ENCODE results near the gene OR6C76.

Gene OR6C76

GRCh38 chr12:55425954-55426353 is at the start of gene OR6C76:
TSS of gene OR6C76 (plus strand) at chr12:55426254. CDS start at chr12:55426254, 0 bp downstream.
- Histone ChIP-seq H3K36me3 (ENCODE audit: insufficient read depth, low read length) (no peaks in the 10 kb centered on the region), H3K27me3 (ENCODE audit: insufficient read depth, low read length) (no peaks in the 10 kb centered on the region), H3K4me3 (ENCODE audit: low read depth, low read length, poor library complexity, severe bottlenecking) (no peak within 1 kb of the TSS), H3K4me2 (ENCODE audit: low read length) (no peak within 1 kb of the TSS), H3K4me1 (ENCODE audit: insufficient read depth, low read length, severe bottlenecking) (no peaks in the 10 kb centered on the region), H2AFZ (ENCODE audit: low read length) (no peak within 1 kb of the TSS), H3K27ac (ENCODE audit: low read depth, low read length, poor library complexity, severe bottlenecking) (no peak within 1 kb of the TSS), H3K9me3 (ENCODE audit: low read length) (no peaks in the 10 kb centered on the region), H4K20me1 (ENCODE audit: insufficient read depth, low read length) (no peaks in the 10 kb centered on the region), H3F3A (ENCODE audit: insufficient read depth, low read length) (no peaks in the 10 kb centered on the region), H3K79me2 (ENCODE audit: insufficient read depth, low read length) (no peaks in the 10 kb centered on the region), H3K9ac (ENCODE audit: low read length) (no peak within 1 kb of the TSS), H3K9me2 (ENCODE audit: low read depth, low read length) (no peaks in the 10 kb centered on the region)
- TF ChIP-seq EZH2 (IDR thresholded peaks at IDR 0.05; ENCODE audit: borderline replicate concordance, low read length) (no peak), CTCF (IDR thresholded peaks at IDR 0.05; ENCODE audit: low read length) (no peak)

GRCh38 chr12:55385891-55386290 is 40.2 kb upstream of the OR6C76 start:
- Histone ChIP-seq H3K4me2 (ENCODE audit: low read length) (no peak overlapping the region), H3K27me3 (ENCODE audit: insufficient read depth, low read length) (no peaks in the 10 kb centered on the region), H3K27ac (ENCODE audit: low read depth, low read length, poor library complexity, severe bottlenecking) (no peak overlapping the region), H3K9me3 (ENCODE audit: low read length) (no peaks in the 10 kb centered on the region), H2AFZ (ENCODE audit: low read length) (no peak overlapping the region), H3K4me3 (ENCODE audit: low read depth, low read length, poor library complexity, severe bottlenecking) (no peak overlapping the region), H4K20me1 (ENCODE audit: insufficient read depth, low read length) (no peaks in the 10 kb centered on the region), H3K4me1 (ENCODE audit: insufficient read depth, low read length, severe bottlenecking) (no peaks in the 10 kb centered on the region), H3K36me3 (ENCODE audit: insufficient read depth, low read length) (no peaks in the 10 kb centered on the region), H3K79me2 (ENCODE audit: insufficient read depth, low read length) (no peaks in the 10 kb centered on the region), H3K9ac (ENCODE audit: low read length) (no peak overlapping the region), H3F3A (ENCODE audit: insufficient read depth, low read length) (no peaks in the 10 kb centered on the region), H3K9me2 (ENCODE audit: low read depth, low read length) (no peaks in the 10 kb centered on the region)
- TF ChIP-seq CTCF (IDR thresholded peaks at IDR 0.05; ENCODE audit: low read length) (no peak), EZH2 (IDR thresholded peaks at IDR 0.05; ENCODE audit: borderline replicate concordance, low read length) (no peak)

- Histone ChIP-seq H3F3A (ENCODE audit: insufficient read depth, low read length) (no peaks in the 10 kb centered on the region), H2AFZ (ENCODE audit: low read length) (no peak overlapping the region), H3K4me1 (ENCODE audit: insufficient read depth, low read length, severe bottlenecking) (no peaks in the 10 kb centered on the region)
These were observed 33.8 kb upstream of the OR6C76 start for GRCh38 chr12:55392032-55392795.

More at GRCh38 chr12:55392032-55392795, 33.8 kb upstream of the OR6C76 start:
- Histone ChIP-seq H3K9ac (ENCODE audit: low read length) (no peak overlapping the region), H3K79me2 (ENCODE audit: insufficient read depth, low read length) (no peaks in the 10 kb centered on the region), H3K4me3 (ENCODE audit: low read depth, low read length, poor library complexity, severe bottlenecking) (no peak overlapping the region), H3K9me2 (ENCODE audit: low read depth, low read length) (no peaks in the 10 kb centered on the region), H3K27ac (ENCODE audit: low read depth, low read length, poor library complexity, severe bottlenecking) (no peak overlapping the region), H3K4me2 (ENCODE audit: low read length) (no peak overlapping the region), H3K9me3 (ENCODE audit: low read length) (no peaks in the 10 kb centered on the region), H4K20me1 (ENCODE audit: insufficient read depth, low read length) (no peaks in the 10 kb centered on the region), H3K36me3 (ENCODE audit: insufficient read depth, low read length) (no peaks in the 10 kb centered on the region), H3K27me3 (ENCODE audit: insufficient read depth, low read length) (no peaks in the 10 kb centered on the region)
- TF ChIP-seq CTCF (IDR thresholded peaks at IDR 0.05; ENCODE audit: low read length), result no peak
- no peak for TF ChIP-seq EZH2 (IDR thresholded peaks at IDR 0.05; ENCODE audit: borderline replicate concordance, low read length)

All from OCI-LY1 (cell line).